Prostate gland (tissue), 2 donors: Measurements from ENCODE around the gene CUL4A.

Experiments
- POLR2A ChIP-seq: fragments of 450-650 bp; IDR thresholded peaks from one replicate; pipeline ENCODE4 v1.6.1; 2016; ENCODE audit warnings: antibody characterized with exemption, mild to moderate bottlenecking
- POLR2AphosphoS5 ChIP-seq: sonication (generic); formaldehyde crosslinking; IDR thresholded peaks from one replicate; pipeline ENCODE4 v1.6.1; 2017; ENCODE audit warnings: antibody characterized with exemption
- TF ChIP-seq, protein P1 (sequence below), 4 experiments: fragments of 200-600 bp in 2 of 4; fragments of 450-650 bp in 2 of 4; sonication (generic) in 2 of 4; IDR thresholded peaks; 1 replicate in 3 of 4; 2 replicates in 1 of 4; pipeline ENCODE4 v1.5.1; 2016 to 2019; ENCODE audit warnings: antibody characterized with exemption in 4 of 4, mild to moderate bottlenecking in 2 of 4, moderate library complexity in 2 of 4

DNA sequence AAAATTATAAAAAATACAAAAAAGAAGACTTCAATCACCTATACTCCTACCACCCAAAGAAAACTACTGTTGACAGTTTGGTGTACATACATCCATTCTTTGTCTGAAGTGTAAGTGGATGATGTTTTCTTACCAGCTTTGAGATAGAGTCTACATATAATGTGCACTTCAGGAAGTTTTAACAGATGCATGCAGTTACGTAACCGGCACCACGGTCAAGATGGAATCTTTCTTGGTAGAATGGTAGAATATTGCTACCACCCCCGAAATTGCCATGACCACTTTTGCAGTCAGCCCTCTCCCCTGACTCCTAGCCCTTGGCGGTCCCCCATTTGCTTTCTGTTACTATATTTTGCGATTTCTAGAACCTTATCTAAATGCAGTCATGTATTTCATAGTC lies 1.4 kb downstream of the CUL4A start:
- TF ChIP-seq, protein P1, sequence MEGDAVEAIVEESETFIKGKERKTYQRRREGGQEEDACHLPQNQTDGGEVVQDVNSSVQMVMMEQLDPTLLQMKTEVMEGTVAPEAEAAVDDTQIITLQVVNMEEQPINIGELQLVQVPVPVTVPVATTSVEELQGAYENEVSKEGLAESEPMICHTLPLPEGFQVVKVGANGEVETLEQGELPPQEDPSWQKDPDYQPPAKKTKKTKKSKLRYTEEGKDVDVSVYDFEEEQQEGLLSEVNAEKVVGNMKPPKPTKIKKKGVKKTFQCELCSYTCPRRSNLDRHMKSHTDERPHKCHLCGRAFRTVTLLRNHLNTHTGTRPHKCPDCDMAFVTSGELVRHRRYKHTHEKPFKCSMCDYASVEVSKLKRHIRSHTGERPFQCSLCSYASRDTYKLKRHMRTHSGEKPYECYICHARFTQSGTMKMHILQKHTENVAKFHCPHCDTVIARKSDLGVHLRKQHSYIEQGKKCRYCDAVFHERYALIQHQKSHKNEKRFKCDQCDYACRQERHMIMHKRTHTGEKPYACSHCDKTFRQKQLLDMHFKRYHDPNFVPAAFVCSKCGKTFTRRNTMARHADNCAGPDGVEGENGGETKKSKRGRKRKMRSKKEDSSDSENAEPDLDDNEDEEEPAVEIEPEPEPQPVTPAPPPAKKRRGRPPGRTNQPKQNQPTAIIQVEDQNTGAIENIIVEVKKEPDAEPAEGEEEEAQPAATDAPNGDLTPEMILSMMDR (IDR thresholded peaks at IDR 0.05) = no peak
- TF ChIP-seq POLR2A = no peak
- TF ChIP-seq POLR2AphosphoS5 = no peak
